DMS153 treated with DMSO at 0.1 percent for 48 hours (cell line): ENCODE results near the gene AFF3.

Source experiments
- DNase-seq: peaks from one replicate; lab custom pipeline; 2025; ENCODE audit not compliant: unreplicated experiment; lab: John Stamatoyannopoulos, UW

The AFF3 gene

DNA sequence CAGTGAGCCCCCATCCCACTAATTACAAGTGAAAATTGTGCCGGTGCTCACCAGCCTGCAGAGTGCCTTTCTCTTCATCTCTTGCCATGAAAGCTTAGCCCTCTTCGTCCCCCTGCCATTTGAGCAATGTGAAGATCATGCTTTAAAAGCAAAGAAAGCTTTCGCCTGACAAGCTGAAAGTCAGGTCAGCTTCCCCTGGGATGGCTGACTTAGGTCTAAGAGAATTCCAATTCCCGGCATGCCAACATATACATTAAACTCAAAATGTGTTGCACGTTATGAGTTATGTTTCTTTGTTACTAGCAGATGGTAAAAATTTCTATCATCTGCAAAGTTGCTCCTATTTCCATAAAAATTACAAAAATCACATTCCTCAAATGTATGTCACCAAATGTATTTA lies 129.8 kb downstream of the AFF3 start:
- DNase-seq: no peak

DNA sequence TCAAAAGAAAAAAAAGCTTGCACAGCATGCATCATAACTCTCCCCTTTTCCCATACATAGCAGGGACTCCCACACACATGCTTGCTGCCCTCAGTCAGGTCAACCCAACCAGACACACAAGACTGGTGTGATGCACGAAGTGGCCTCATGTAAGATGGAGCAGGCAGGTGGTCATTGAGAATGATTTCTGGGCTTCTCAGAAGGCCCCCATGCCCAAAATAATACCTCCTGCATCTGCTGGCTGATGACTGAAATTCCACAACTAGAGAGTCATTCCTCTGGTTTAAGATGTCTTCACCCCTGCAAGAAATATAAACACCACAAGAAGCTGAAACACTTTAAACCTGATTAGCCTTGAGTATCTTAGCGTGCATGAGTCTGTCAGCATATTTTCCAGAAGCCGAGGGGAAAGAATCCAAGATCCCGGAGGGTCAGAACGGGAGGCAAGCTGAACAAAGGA lies 131.1 kb downstream of the AFF3 start:
- DNase-seq: no peak

DNA sequence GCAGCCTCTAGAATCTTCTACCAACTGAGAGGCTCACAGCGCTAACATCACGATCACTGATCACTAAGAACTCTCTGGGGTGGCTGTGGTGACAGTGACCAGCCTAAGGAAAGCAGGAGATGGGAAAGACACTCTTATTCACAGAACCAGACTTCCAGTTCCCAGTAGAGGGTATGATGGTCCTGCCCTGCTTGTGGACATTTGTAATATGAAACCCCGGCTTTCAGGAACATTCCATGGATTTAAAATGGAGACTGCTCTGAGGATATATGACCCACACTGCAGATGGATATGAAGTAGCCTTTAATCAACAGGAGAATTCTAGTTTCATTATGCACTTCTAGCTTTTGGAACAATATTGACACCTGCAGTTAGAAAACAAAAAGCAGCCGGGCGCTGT lies 131.8 kb downstream of the AFF3 start:
- DNase-seq: no peak

DNA sequence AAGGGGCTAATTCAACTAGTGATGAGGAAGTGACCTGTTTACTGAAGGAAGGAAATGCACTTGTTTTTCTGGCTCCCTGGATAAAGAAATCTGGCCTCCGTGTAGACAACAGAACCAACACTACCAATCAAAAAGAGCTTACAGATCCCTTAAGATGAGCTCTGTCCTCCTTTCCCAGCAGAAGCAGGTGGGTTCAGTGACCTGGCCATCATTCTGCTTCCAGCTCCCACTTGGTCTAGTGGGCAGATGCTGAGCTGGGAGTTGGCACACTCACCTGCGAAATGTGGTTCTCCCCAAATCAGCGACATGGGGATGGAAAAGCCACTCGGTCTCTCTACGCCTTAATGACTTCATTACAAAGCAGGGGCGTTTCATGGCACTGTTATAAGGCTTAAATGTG lies 132.6 kb downstream of the AFF3 start:
- DNase-seq: no peak

DNA sequence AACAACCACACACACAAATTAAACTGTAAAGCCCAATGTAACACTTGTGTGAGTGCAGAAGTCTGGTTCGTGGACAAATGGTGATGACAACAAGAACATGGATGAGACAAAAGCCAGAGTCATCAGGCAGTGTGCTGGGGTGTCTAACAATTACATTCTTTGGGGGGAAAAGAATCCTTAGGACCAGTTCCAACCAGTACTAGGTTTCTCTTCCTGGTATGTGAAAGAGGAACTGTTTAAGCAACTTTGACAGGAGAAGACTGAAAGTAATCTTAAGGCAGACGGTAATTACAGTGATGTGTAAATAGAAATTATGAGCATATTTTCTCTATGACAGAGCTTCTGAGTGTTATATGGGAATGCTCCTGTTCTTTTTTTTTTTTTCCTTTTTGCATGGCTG lies 133.4 kb downstream of the AFF3 start:
- no peak for DNase-seq

DNA sequence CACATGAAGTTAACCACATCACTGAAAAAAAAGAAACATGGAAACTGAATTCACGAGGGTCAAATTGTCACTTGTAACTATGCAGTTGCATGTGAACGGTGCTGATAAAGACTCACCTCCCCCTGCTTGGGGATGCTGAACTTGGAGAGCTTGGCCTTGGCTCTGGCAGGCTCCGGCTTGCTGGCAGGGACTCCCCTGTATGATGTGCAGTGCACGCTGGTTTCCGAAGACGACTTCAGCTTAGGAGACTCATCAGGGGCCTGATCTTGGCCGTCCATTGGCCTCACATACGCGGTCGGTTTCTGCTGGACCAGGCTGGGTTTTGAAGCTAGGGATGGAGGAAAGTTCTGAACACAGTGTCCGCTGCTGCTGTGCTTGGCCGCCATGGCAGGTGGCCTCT lies 135.9 kb downstream of the AFF3 start:
- DNase-seq: no peak

DNA sequence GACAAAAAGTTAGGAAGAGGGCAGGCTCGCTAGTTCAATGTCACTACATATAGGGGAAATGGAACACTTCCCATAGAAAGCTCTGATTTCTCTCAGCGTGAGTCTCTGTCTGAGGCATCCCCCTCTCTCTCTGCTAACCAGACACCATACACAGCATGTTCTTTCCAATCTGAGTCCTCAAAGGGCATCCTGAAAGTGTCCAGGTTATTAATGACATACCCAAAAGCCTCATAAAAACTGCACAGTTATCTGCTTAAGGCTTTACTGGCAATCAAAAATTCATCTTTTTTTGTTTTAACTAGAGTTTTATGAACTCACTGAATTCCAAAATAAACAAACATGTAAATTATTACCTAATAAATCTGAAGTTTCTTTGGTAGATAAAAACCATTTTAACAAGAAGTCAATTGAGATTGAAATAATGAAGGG lies 137.4 kb downstream of the AFF3 start:
- no peak for DNase-seq

DNA sequence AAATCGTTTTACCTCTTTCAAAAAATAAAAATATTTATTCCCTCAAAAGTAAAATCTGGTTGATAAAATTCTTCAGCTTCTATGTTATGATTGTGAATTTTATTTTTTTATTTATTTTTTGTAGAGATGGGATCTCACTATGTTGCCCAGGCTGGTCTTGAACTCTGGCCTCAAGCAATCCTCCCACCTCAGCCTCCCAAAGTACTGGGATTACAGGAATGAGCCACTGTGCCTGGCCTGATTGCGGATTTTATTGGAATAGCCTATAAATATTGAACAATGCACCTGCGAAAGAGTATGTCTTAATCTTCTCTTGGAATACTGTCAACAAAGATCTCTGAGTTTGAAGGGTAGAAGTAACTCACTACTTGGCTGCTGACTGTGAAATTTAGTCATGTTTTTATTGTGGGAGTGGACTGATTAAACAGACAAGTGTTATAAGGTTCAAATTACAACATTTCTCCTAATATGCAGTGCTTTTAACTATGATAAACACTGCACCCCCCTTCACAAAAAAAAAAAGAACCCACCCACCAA lies 138.0 kb downstream of the AFF3 start:
- DNase-seq: no peak

DNA sequence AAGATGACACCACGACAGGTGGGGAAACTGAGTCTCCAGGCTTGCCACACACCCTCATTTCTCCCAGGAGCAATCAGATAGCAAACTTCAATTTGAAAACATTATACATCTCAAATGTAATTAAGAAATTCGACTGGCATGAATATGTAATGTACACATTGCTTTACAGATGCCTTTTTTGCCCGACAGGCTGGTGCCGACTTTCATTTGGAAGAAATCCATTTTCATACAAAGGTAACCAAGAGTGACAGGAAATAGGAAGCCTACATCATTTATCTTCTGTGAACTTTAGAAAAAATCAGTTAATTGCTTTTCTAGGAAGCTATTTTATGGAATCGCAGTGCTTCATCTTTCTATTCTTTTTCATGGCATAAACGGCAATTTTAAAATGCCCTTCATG lies 140.3 kb downstream of the AFF3 start:
- no peak for DNase-seq

DNA sequence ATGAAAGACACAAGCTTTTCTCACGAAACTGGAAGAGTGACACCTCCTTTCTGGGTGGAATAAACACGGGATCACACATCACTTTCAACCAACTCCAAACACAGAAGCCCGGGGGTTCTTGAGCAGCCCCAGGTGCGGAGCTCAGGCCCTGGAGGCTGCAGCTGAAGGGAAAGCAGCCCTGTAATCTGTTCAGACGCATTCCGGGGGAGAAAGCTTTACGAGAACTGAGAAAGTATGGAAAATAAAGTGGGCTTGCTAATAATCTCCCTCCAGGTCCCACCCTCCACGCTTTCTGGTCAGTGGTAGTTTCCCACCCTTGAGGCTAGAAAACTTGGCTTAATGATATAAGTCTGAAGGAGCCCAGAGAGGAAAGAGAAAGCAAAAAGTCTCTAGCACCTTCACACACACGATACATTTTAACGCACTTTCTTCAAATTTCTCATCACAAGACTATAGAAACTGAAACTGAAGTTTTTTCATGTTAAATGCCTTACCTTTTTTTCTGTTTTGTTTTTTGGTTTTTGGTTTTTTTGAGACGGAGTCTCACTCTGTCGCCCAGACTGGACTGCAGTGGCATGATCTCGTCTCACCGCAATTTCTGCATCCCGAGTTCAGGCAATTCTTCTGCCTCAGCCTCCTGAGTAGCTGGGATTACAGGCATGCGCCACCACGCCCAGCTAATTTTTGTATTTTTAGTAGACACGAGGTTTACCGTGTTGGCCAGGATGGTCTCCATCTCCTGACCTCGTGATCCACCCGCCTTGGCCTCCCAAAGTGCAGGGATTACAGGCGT lies 141.3 kb downstream of the AFF3 start:
- DNase-seq: no peak

DNA sequence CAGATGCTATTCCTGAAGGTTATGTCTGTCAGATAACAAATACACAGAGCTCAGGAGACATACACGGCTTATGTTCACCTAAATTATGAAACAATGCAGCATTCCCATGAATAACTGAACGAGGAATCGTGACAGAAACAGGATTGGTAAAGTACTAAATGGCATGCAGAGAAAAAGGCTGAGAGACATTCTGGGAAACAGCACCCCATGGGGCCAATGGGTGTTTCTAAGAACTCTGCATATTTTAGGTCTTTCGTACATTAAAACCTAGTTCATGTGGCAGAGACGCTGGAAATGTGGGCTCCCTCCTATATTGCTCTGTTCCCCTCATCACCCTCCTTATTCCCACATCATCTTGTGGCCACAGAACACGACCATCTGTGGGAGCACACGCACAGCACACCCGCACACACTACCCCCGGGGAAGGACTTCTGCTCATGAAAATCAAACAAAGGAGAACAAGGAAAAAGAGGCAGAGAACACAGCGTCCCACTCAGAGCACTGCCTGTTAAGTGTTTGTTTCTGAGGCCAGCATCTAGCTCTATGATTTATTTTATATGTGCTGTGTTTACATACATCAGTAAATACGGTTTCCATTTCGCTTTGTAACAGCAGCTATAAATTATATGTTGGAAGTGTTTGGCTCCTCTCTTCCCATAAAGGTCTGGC lies 143.6 kb downstream of the AFF3 start:
- peak; percentile 67 for DNase-seq

DNA sequence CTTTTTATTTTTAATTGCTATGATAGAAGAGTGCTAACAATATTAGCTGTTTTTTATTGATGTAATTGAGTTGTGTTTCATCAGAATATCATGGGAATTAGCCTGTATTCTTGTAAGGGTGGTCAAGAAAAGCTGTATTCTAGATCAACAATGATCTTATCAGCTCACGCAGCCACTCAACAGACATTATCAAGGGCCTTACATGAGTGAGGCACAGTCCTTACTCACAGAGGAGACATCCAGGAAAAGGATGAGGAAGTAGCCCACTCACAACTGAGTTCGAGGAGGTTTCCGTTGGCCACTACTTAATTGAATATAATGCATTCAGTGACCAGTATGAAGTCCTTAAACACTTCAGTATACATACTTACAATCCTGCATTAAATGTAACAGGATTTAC lies 152.5 kb downstream of the AFF3 start:
- DNase-seq: no peak

DNA sequence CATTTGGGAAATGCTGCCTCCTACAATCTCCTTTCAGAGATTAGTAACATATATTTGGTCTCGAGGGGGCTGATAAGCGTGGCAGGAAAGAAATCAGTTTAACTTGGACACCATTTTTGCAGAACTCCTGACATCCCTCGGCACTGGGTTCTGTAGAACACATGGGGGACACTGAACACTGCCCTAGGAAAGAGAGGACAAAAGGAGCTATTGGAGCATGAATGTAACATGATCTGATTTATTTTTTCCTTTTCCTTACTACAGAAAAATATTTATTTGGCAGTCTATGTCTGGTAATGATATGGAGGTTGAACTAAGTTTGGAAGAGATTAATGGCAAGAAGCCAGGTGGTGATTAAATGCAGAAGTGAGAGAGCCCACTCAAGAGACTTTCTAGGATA lies 153.8 kb downstream of the AFF3 start:
- no peak for DNase-seq

DNA sequence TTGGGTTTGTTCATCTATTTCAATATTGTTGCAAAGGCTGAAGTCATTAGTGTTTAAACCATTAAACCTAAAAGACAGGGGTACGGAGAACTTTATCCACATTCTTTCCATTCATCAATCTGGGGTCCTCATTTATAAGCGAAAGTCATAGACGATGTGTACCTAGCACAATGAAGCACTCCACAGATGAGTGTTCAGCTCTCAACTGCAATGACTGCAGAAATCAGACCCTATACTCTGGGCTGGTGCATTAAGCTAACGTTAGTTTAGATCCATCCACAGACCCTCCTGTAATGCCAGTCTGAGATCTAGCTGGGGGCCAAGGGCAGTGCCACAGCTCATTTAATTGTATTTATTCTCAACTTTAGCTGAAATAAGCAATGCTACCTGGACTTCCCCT lies 155.2 kb downstream of the AFF3 start:
- DNase-seq: no peak

DNA sequence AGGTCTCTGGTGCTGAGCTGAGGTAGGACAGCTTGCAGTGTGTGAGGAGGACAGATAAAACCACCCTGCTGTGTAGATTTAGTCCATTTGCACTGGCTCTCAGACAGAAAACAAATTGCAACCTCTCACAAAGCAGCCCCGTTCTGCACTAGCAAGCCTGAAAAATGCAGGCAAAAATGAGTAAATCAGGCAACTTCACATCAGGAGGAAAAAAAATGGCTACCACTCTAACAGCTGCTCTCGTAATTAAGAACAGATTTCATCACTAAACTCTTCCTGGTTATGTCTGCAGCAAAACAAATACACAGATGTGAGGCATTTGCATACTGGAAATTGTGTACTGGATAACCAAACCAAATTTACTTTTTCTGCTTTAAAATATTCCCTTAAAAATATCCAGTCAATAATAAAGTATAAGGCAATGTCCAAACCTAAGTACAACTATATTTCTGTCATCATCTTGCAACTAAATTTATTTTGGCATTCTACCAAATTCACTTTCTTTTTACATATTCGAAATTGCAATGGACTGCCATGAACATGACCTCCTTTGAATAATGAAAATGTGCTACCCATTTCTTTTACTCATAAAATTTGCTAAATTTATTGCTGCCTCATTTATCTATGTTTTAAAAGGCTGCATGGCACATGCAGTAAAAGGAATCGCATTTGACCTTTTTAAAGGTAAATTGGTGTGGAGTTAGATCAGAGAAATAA lies 157.4 kb downstream of the AFF3 start:
- no peak for DNase-seq

DNA sequence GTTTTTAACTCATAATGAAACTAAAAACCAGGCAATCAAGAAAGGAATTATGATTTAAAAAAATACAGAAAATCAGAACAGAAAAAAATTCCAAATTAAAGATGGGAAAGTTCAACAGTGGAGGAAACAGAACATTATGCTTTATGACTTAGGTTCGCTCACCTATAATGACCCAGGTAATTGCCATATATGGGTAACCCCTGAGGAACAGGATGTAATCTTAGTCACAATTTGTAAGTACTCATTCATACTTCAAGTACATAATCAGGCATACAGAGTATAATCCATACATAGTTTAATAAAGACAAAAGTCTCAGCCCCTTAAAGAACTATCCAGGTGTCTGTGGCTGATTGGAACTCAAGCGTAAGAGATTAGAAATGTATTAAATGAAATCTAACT lies 159.6 kb downstream of the AFF3 start:
- no peak for DNase-seq

DNA sequence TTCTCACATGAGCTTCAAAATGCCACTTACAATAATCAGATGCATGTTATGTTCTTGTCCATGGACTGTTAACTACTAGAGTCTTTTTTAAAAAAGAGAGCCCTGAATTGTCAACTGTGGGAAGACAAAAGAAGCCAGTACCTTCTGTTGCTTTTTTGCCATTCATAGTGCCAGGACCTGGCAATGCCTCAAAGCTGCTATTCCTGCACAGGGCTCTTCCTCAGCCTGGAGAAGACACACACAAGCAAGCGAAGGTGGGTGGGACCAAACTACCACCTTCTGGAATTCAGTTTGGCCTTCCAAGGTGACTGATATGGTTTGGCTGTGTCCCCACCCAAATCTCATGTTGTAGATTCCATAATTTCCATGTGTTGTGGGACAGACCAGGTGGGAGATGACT lies 160.6 kb downstream of the AFF3 start:
- DNase-seq: no peak

DNA sequence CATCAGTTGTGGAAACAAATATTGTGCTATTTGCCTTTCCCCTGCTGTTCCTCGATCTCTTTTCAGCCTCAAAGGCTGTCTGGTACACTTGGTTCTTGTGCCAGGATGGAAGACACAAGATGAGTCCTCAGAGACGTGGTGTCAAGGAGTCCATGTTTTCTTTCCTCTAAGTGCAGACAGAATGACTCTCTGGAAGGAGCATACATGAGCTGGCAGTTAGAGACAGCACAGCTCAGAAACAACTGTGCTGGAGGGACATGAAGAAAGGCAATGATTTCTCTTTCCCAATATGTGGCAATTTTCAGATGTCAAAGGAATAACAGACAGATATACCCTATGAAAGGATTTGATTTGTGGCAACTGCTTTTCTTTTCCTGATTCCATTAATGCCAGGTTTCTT lies 162.2 kb downstream of the AFF3 start:
- no peak for DNase-seq

DNA sequence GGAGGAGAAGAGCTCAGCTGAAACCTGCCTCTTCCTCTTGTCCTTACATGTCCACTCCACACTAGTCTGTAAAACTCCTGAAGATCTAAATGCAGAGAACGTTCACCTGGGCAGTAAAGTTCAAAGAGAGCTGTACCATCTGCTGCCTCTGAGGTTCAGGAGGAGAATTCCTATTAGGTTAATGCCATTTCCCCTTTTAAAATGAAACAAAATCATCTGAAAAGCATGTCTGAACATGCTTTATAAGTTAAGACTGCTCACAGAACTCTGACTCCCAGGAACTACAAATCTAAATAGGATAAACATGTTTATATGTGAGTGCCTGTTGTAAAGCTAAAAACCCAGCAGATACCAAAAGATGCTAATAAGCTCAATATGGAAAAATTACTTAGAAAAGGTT lies 164.4 kb downstream of the AFF3 start:
- DNase-seq: no peak

DNA sequence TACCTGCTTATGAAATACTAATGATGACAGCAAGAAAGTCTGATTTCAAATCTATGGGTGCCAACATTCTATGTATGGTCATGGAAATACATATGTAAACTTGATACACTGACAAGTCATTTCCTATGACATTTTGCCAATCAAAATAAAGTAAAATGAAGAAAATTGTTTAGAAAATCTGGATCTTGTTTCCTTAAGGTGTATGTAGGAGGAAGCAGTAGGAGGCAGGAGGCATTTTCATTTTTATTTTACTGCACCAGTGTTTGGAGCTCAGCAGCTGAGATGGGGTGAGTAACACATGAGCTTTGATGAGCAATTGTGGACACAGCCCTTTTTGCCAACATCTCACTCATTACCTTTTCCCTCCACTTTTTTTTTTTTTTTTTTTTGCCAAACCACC lies 167.0 kb downstream of the AFF3 start:
- DNase-seq: no peak

DNA sequence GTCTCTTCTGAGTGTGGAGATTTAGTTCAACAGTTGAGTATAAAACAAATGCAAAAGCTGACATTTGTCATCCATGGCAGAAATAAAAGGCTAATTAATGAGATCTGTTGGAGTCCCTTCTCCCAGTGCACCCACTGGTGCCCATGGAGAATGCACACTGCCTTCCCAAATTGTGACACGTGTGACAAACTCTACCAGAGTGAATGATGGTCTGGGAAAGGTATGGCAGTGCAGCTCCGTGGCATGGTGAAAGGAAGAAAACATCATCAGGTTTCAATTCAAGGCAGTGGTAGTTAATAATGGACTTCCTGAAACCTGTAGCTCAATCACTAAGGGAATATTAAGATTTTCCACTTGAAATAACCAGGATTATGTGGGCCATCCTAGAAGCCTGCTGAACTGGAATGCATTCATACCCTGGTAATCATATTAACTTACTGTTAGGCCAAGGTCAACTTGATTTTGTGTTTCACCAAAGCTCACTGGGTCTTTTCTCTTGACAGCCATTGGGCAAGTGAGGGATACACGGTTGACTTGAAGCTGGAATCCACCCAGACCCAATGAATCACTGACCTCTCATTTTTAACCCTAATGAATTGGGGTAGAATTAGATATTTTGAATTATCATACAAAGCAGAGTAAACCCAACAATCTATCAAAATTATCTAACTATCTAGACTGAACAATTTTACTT lies 167.6 kb downstream of the AFF3 start:
- DNase-seq: no peak
